GM23248 (cell line): Measurements from ENCODE around the gene TPCN1. TPM values are rescaled to one million over a fixed set of nuclear protein-coding genes. Genes with fewer than 3 reads are reported as not detected.

Source experiments
- DNase-seq: peaks from one replicate; pipeline ENCODE4 v3.0.0-alpha.2; 2015
- H2AFZ ChIP-seq: fragments of 200-600 bp; sonication (generic); 2 replicates; pipeline ENCODE4 v1.6.1; 2016; ENCODE audit warnings: antibody characterized with exemption
- H3F3A ChIP-seq: fragments of 200-600 bp; sonication (generic); 2 replicates; pipeline ENCODE4 v1.6.1; 2016; ENCODE audit warnings: mild to moderate bottlenecking, antibody characterized with exemption, mixed run types; ENCODE audit not compliant: insufficient read depth
- H3K27ac ChIP-seq: fragments of 200-600 bp; sonication (generic); 2 replicates; pipeline ENCODE4 v1.5.1; 2016; ENCODE audit warnings: mild to moderate bottlenecking
- H3K27me3 ChIP-seq: fragments of 200-600 bp; sonication (generic); replicated peaks from 2 replicates; pipeline ENCODE4 v1.6.1; 2016; ENCODE audit warnings: mild to moderate bottlenecking; ENCODE audit not compliant: insufficient read depth
- H3K36me3 ChIP-seq: fragments of 200-600 bp; sonication (generic); 2 replicates; pipeline ENCODE4 v1.6.1; 2016; ENCODE audit warnings: low read depth, mild to moderate bottlenecking
- H3K4me1 ChIP-seq: fragments of 200-600 bp; sonication (generic); 2 replicates; pipeline ENCODE4 v1.6.1; 2016; ENCODE audit warnings: mild to moderate bottlenecking; ENCODE audit not compliant: insufficient read depth
- H3K4me2 ChIP-seq: fragments of 200-600 bp; sonication (generic); one replicate; pipeline ENCODE4 v1.6.1; 2016; ENCODE audit warnings: mild to moderate bottlenecking; ENCODE audit not compliant: unreplicated experiment
- H3K4me3 ChIP-seq: fragments of 200-600 bp; sonication (generic); 2 replicates; pipeline ENCODE4 v1.5.1; 2016; ENCODE audit warnings: mild to moderate bottlenecking
- H3K79me2 ChIP-seq: fragments of 200-600 bp; sonication (generic); 2 replicates; pipeline ENCODE4 v1.6.1; 2016; ENCODE audit warnings: mild to moderate bottlenecking; ENCODE audit not compliant: insufficient read depth
- H3K9ac ChIP-seq: fragments of 200-600 bp; sonication (generic); 2 replicates; pipeline ENCODE4 v1.6.1; 2016; ENCODE audit warnings: mild to moderate bottlenecking
- H3K9me2 ChIP-seq: fragments of 200-600 bp; sonication (generic); 2 replicates; pipeline ENCODE4 v1.6.1; 2016; ENCODE audit warnings: mixed run types, mild to moderate bottlenecking, moderate library complexity; ENCODE audit not compliant: insufficient read depth
- H3K9me3 ChIP-seq: fragments of 200-600 bp; sonication (generic); one replicate; pipeline ENCODE4 v1.6.1; 2017; ENCODE audit warnings: low read depth
- H4K20me1 ChIP-seq: fragments of 200-600 bp; sonication (generic); 2 replicates; pipeline ENCODE4 v1.6.0; 2016; ENCODE audit not compliant: insufficient read depth
- EZH2 ChIP-seq: fragments of 200-600 bp; sonication (generic); IDR thresholded peaks from 2 replicates; pipeline ENCODE4 v1.6.1; 2018; ENCODE audit warnings: antibody characterized with exemption, mild to moderate bottlenecking; ENCODE audit not compliant: insufficient read depth, poor library complexity, severe bottlenecking
- EZH2phosphoT487 ChIP-seq: fragments of 200-600 bp; sonication (generic); IDR thresholded peaks from 2 replicates; pipeline ENCODE4 v1.6.1; 2018; ENCODE audit warnings: antibody characterized with exemption, moderate library complexity, mild to moderate bottlenecking, low read depth; ENCODE audit not compliant: insufficient read depth
- WGBS, 2 experiments: methylation state at CpG; one replicate each; pipeline ENCODE4 v1.1.6; 2015 to 2017; ENCODE audit warnings: low lambda C conversion rate in 2 of 2, low coverage in 1 of 2; ENCODE audit errors: missing lambda C conversion rate in 2 of 2; 5-methylcytosine and 5-hydroxymethylcytosine counted together
- in situ Hi-C: fragments of 300-500 bp; cut with MboI; formaldehyde crosslinking; loops from 2 replicates; pipeline ENCODE4 v1.15.0; 2020
- polyA plus RNA-seq: library from polyadenylated mRNA; unstranded; fragments of >200 nt; fragmentation: Nextera tagmentation; extraction: Ambion mirVana; gene quantifications from 2 replicates; pipeline ENCODE4 v1.2.1, GENCODE V29; 2016
- total RNA-seq: library from RNA; depleted of rRNA; stranded (reverse); fragments of >200 nt; shearing (Covaris generic); gene quantifications from 2 replicates; pipeline ENCODE4 v1.2.3, GENCODE V29; 2014

TPCN1 gene
- total and polyA plus RNA-seq, 2 experiments from 2014 or later = 9.0 to 15.9 TPM

DNA sequence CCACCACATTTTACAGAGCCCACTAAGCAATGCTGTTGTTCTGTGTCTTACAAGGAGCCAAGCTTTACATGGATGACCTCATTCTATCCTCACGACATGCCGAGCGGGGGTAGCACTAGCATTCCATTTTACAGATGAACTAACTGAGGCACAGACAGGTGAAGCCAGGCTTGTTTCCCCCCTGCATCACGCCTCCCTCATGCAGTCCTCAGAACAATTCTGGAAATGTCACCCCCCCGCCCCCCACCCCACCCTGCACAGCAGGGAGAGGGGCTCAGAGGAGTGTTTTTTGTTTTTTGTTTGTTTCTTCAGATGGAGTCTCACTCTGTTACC lies 112.1 kb downstream of the TPCN1 start:
- Histone ChIP-seq H3K9ac (no peak overlapping the region), H3K27ac (no peak overlapping the region), H3F3A (no peaks in the 10 kb centered on the region), H3K9me3 (no peaks in the 10 kb centered on the region), H4K20me1 (no peaks in the 10 kb centered on the region), H2AFZ (no peak overlapping the region), H3K36me3 (no peaks in the 10 kb centered on the region), H3K79me2 (no peaks in the 10 kb centered on the region), H3K4me2 (no peak overlapping the region), H3K27me3 (no peaks in the 10 kb centered on the region), H3K4me1 (no peaks in the 10 kb centered on the region), H3K4me3 (no peak overlapping the region), H3K9me2 (no peaks in the 10 kb centered on the region)
- 84 to 98% methylated on average over 5 of the region's 5 CpGs for WGBS, 2 experiments
- in situ Hi-C loops = no loop called here
- DNase-seq = no peak
- TF ChIP-seq EZH2phosphoT487 = no peak
- TF ChIP-seq EZH2 = no peak

DNA sequence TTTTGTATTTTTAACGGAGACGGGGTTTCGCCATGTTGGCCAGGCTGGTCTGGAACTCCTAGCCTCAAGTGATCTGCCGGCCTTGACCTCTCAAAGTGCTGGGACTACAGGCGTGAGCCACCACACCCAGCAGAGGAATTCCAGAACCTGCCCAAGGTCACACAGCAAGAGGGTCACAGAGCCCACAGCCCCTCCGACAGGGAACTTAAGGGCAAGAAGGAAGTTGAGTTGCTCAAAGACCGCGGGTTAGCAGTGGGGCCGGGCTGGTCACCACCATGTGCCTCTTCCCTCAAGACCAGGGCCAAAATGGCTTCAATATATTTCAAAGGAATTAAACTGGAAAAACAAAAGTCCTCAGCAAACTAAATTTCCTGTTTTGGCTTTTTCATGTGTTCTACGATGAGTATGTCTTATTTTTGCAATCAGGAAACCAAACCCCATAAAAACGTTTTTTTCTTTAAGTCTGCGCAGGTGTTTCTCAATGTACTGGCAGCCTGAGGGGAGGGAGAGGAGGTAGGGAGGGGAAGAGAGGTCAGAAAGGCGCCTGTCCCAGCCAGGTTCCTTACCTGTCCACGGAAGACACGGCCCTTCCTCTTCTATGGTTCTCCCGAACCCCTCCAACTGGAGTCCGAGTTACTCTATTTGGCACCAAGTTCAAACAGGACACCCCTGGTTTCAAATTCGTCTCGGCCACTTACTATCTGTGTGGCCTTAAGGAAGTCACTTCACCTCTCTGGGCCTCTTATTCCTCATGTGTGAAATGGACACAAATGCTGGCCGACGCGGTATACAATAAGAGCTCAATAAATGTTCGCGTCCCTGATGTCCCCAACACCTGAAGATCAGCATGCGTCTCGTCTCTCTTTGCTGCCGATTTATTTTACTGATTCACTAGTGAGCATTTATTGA lies 112.9 kb downstream of the TPCN1 start:
- in situ Hi-C loops = no loop called here
- H2AFZ ChIP-seq = peak overlapping the region; percentile 81
- peak; percentile 21 for DNase-seq
- no peaks in the 10 kb centered on the region for H3K36me3 ChIP-seq
- H4K20me1 ChIP-seq = no peaks in the 10 kb centered on the region
- no peaks in the 10 kb centered on the region for H3K79me2 ChIP-seq
- WGBS, 2 experiments = 23 to 28% methylated on average over 26 to 27 of the region's 27 CpGs
- no peaks in the 10 kb centered on the region for H3K27me3 ChIP-seq
- H3K4me3 ChIP-seq = peak overlapping the region; percentile 75
- H3K9me3 ChIP-seq = no peaks in the 10 kb centered on the region
- no peaks in the 10 kb centered on the region for H3K9me2 ChIP-seq
- no peaks in the 10 kb centered on the region for H3K4me1 ChIP-seq
- peak overlapping the region; percentile 74 for H3K9ac ChIP-seq
- no peak for TF ChIP-seq EZH2
- TF ChIP-seq EZH2phosphoT487 = no peak
- H3K4me2 ChIP-seq = peak overlapping the region; percentile 81
- no peaks in the 10 kb centered on the region for H3F3A ChIP-seq
- H3K27ac ChIP-seq = no peak overlapping the region

DNA sequence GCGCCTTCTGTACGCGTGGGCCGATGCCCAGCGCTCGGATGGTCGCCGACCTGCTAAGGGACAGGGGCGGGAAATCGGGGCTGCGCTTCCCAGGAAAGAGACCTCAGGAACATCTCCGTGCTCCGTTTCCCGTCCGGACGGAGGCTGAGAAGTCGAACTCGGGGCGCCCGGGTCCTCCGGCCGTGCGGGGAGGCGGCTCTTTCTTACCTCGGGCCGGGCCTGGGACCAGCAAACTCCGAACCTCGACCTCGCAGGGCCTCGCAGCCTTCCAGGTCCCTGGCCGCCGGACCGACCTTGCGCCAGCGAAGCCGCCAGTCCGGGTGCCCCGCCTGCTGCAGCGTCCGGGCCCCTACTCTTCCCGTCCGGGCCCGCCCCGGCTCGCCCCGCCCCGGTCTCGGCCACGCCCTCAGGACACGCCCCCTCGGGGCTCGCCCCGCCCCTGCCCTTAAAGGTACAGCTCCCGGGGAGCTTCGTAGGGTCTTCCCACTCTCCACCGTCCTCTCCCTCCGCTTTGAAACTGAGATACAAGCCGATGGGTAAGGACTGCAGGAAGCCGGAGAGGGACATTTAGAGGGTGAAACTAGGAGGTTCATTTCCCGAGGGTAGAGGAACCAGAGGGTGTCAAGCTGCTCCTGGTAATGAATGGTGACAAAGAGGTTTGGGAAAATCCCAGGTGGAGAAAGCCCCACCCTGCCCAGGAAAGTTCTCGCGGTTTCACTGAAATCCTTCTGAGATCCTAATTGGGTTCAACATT lies 113.7 kb downstream of the TPCN1 start, which contains the start of gene SLC8B1:
TSS of gene SLC8B1 (minus strand) at position 324 of the 754 bp plus-strand sequence. CDS start 2,231 bp downstream, outside the sequence.
- no peaks in the 10 kb centered on the region for H3F3A ChIP-seq
- no peak for TF ChIP-seq EZH2
- no peak for TF ChIP-seq EZH2phosphoT487
- no peak within 1 kb of the TSS for H3K27ac ChIP-seq

DNA sequence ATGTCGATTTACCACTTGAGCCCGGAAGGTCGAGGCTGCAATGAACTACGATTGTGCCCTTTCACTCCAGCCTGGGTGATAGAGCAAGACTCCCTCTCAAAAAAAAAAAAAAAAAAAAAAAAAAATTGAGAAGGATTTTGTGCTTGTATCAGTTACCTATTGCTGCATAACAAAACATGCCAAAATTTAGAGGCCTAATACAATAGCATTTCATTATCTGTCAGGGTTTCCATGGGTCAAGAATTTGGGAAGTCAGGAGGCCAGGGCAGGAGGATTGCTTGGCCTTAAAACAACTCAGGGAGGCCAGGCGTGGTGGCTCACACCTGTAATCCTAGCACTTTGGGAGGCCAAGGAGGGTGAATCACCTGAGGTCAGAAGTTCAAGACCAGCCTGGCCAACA lies 118.3 kb downstream of the TPCN1 start:
- in situ Hi-C loops = no loop called here
- WGBS, 2 experiments = 88 to 93% methylated on average over 5 of the region's 5 CpGs

More for the DNA sequence above, 113.7 kb downstream of the TPCN1 start, which contains the start of gene SLC8B1:
- Histone ChIP-seq H3K4me2 (peak within 1 kb of the TSS; percentile 81), H3K36me3 (no peaks in the 10 kb centered on the region), H3K9me2 (no peaks in the 10 kb centered on the region), H3K27me3 (no peaks in the 10 kb centered on the region), H2AFZ (peak within 1 kb of the TSS; percentile 81), H3K4me3 (peak within 1 kb of the TSS; percentile 75), H3K79me2 (no peaks in the 10 kb centered on the region), H4K20me1 (no peaks in the 10 kb centered on the region), H3K9me3 (no peaks in the 10 kb centered on the region), H3K4me1 (no peaks in the 10 kb centered on the region), H3K9ac (peak within 1 kb of the TSS; percentile 74)
- DNase-seq = peak; percentile 91
- in situ Hi-C loops = no loop called here
- 1% methylated on average over 35 to 44 of the region's 62 CpGs for WGBS, 2 experiments

More for the DNA sequence above, 118.3 kb downstream of the TPCN1 start:
- no peaks in the 10 kb centered on the region for H3K36me3 ChIP-seq
- no peaks in the 10 kb centered on the region for H3K4me1 ChIP-seq
- no peaks in the 10 kb centered on the region for H3K27me3 ChIP-seq
- H3K9ac ChIP-seq = no peak overlapping the region
- no peak overlapping the region for H3K27ac ChIP-seq
- TF ChIP-seq EZH2phosphoT487 (no peak), EZH2 (no peak)
- H3K9me3 ChIP-seq = no peaks in the 10 kb centered on the region
- H2AFZ ChIP-seq = no peak overlapping the region
- no peak for DNase-seq
- no peaks in the 10 kb centered on the region for H3F3A ChIP-seq
- H3K4me2 ChIP-seq = no peak overlapping the region
- no peaks in the 10 kb centered on the region for H4K20me1 ChIP-seq
- no peaks in the 10 kb centered on the region for H3K9me2 ChIP-seq
- H3K4me3 ChIP-seq = no peak overlapping the region
- no peaks in the 10 kb centered on the region for H3K79me2 ChIP-seq
